GM21360 (cell line): ENCODE data around the gene MDM2.

Source experiments
- ATAC-seq: cut with Tn5 transposase; IDR thresholded peaks from one replicate; pipeline ENCODE4 v1.9.1; 2021; ENCODE audit warnings: mild to moderate bottlenecking, moderate library complexity; ENCODE audit not compliant: unreplicated experiment

MDM2 gene

GRCh38 chr12:68896881-68897540, 89.0 kb downstream of the MDM2 start:
- ATAC-seq: no peak

- ATAC-seq: no peak
Observed at GRCh38 chr12:68899251-68899771, 91.3 kb downstream of the MDM2 start.

- ATAC-seq: no peak
Observed at GRCh38 chr12:68900241-68900640, 92.3 kb downstream of the MDM2 start.
